ENCODE data around the gene SEC22C.
A peak's percentile ranks its signal among the peaks of the same experiment; 100 is the strongest.
"Not testable (repeated sequence)": the region's sequence is repeated elsewhere in the genome, so short reads cannot be mapped to it uniquely, and the experiment has no call there.

SEC22C gene

DNA sequence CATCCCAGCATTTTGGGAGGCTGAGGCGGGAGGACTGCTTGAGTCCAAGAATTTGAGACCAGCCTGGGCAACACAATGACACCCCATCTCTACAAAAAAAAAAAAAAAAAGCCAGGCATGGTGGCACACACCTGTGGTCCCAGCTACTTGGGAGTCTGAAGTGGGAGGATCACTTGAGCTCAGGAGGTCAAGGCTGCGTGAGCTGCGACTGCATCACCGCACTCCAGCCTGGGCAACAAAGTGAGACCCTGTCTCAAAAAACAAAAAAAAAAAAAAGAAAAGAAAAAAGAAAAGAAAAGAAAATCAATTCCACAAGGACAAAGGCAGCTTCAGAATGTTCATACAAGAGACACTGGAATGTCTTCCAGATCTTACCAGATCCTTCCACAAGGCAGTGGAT is 2.4 kb downstream of the SEC22C start:
- DNase-seq, result not testable (repeated sequence)

DNA sequence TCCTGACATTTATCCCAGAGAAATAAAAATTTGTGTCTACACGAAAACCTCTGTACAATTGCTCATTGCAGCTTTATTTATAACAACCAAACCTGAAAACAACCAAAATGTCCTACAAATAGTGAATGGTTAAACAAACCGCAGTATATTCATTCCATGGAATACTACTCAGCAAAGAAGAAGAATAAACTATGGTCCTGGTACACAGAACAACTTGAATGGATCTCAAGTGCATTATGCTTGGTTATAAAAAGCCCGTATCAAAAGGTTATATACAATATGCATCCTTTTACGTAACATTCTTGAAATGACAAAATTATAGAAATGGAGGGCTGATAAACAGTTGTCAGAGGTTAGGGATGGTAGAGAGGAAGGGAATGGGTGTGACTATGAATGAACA is 3.7 kb downstream of the SEC22C start:
- no peak for DNase-seq

DNA sequence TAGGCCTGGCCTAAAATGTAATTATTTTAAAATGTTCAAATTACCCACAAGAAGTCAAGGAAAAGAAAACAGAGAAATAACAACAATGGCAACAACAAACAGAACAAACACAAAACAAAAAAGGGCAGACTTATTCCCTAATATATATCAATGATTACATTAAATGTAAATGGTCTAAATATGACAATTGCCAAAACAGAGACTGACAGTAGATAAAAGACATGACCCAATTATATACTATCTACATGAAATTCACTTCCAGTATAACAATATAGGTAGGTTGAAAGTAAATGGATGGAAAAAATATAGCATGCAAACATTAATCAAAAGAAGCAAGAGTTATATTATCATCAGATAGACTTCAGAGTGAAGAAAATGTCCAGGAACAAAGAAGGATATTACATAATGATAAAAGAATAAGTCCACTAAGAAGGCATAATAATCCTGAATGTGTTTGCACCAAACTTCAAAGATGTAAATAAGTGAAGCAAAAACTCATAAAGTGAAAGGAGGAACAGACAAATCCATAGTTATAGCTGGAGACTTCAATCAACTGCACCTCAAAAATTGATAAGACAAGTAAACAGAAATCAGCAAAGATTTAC is 6.5 kb downstream of the SEC22C start:
- DNase-seq, result no peak

DNA sequence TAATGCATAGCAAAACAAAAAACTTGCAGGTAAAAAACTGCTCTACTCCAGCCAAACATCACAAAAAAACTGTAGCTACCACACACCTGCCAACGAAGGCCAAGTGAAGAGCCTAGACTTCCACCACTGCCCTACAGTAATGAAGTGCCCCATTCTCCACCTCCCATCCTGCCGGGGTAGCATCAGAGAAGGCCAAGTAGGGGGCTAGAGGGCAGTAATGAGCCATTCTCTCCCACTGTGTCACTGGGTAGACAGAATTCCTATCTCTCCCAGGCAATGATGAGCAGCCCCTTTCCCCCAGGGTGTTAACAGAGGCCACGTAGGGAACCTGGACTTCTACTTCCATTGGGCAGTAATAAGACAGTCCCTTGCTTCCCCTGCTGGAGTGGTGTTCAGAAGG is 9.5 kb downstream of the SEC22C start:
- DNase-seq, result no peak

DNA sequence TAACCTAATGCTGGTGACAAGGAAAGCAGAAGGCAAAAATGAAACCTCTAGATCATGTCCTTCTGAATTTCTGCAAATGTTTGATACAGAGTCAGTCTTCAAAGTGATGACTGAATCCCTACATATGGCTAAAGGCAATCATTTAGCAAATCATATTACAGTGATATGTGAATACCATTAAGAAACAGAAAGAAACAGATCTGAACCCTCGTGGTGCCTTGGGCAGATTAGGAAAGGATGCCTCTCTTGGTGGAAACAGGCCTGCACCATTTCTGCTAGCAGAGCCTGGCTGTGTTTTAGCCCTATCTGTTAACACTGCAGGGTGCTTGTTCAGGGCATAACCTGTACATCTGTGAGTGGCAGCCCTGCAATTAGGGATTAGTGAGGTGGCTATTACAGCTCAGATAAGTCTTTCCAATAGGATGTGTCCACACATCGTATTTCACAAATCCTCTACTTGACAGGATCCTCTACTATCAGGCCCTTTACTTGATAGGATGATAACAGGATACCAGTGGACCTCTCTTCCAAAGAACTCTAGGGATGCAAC is 12.1 kb downstream of the SEC22C start:
- DNase-seq, result no peak

DNA sequence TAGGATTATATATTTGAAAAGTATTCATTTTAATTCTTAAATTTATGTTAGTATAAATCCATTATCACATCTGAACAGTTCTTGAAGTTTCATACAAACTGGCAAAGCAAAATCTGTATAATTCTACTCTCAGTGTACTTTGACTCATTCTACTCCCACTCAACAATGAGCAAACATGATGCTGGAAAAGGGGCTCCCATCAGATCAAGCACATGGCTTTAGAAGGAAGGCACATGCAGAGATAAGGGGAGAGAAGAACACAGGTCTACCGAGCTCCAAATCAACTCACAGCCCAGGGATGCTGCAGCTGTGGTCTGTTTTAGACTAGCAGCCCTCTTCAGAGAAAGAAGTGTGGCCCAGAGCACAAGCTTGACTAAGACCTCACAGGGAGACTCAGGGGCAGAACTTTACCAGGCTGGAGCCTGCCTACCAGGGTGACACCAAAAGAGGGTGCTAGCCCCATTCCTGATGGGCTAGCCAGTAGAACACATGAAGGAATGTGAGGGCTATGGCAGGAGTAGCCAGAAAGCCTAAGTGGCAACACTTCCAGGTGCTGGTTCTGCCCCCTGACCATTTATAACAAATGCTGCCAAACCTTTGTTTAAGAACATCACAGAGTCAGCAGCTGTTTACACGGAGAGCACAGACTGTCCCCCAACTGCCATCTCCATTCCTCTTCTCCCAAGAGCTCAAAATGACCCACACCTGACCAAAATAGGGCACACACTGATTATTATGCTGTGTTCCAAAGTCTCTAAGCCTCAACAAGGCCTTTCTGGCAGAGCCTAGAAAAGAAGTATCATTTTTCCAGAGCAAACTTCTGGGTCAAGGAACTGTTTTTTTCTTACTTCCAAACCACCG is 19.5 kb downstream of the SEC22C start:
- DNase-seq, result no peak

DNA sequence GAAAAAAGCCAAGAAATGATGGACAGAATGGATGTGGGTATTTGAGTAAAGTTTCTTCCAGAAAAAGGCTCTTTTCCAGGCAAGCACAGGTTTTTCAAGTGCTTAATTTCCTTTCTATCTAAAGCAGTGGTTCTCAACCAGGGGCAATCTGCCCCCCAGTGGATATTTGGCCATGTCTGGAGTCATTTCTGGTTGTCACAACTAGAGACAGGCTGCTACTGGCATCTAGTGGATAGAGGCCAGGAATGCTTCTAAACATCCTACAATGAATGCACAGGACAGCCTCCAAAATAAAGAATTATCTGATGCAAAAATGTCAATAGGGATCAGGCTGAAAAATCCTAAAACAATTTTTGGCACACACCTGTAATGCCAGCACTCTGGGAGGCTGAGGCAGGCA is 23.9 kb downstream of the SEC22C start:
- DNase-seq, result peak; percentile 20

DNA sequence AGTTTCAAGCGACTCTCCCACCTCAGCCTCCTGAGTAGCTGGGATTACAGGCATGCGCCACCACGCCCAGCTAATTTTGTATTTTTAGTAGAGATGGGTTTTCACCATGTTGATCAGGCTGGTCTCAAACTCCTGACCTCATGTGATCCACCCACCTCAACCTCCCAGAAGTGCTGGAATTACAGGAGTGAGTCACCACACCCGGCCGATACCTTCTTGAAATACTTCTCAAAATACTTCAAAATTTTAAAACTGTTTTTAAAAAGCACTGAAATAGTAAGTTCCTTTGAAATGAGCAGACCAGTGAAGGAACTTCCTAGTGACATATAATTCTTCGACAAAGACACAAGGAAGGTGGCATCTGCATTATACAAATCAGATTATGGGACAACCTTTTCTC is 24.9 kb downstream of the SEC22C start:
- DNase-seq, result not testable (repeated sequence)

DNA sequence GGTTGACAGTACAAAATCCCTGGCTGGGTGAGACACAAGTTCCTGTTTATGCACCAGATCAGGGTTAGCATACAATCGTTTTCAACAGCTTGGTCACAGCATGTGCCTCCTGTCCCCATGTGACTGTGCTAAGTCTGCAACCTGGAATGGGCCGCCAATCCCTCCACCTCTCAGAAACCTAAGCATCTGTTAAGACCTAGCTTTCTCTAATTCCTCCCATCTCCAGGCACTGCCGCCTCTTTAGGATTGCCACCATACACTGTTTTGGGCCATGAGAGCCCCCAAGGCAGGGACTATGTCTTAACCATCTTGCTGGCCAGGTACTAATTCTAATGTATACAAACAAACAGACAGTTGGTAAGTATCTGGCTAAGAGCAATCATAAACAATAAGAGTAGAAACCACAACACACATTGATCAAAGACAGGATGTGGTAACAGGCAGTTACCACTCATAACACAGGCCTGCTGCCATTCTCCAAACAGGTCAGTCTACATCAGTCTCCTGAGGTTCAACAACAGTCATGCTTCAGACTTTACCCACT is 25.6 kb downstream of the SEC22C start:
- peak; percentile 84 for DNase-seq

DNA sequence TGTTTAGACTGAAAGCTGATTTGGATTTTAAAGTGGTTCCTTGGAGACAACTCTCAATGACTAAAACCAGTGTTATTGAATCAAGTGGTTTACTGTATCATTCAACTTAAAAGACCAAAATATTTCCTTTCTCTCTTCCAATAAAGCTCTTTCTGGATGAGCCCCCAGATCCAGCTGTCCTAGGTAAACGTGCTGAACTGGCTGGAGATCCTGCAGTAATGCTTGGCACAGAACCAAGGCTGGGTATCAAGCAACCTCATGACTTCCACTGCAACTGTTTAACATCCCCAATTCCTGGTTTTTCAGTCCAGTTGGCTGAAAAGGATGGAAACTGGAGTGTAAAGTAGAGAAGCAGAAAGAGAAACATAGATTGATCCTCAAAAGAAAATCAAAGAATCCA is 28.9 kb downstream of the SEC22C start:
- DNase-seq, result no peak

DNA sequence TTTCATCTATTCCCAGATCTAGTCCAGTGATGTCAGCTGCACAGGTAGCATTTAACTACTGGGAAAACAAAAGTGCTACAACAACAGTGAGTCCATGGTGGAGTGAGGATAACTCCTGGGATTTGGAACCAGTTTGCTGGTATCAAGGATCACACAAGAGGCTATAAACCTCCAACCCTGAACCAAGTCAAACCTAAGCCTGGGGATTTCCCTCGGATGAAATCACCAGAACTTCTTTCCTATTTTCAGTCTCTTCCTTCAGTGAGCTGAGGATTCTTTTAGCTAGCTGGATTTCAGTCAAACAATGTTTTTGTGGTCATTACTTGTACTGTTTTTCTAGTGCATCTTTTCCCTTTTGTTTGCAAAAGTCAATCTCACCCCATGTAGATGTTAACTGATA is 31.5 kb downstream of the SEC22C start:
- DNase-seq, result no peak

DNA sequence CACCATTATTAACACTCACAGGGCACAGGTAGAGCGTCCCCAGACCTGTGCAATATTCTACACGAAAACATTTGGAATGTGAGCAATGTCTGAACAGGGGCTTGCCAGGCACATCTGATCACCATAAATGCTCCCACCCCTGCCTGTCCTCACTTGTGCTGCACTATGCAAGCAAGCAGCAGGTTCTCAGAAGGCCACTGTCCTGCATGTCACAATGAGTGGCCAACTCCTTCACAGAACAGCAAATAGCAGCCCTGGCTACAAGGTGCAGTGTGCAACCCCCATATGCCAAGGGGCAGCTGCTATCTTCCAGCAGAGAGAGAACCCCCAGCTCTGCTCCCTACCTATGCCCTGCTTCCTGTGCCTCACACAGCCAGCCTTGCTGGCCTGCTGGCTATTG is 32.6 kb downstream of the SEC22C start:
- no peak for DNase-seq

DNA sequence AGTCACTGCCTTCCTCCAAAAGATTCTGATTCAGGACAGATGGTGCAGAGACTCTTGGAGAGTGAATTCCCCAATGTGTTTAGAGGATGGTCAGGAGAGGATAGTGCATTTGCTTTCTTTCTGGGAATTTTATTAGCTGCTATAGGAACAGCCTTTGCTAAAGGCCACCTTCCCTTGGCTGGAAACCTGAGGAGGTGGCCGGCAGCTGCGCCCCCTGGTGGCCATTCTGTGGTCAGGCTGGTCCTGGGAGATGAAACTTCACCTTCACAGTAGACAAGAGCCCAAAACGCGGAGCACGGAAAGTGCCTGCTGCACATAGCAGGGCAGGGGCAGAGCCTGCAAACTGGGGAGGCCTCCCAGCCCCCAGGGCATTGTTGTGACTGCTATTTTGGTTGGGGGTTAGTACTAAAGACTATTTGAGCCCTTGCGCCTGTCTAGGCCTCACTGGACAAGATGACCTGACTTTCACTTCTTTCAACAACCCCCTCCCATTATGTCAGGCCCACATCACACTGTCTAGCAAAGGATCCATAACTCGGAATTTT is 34.3 kb downstream of the SEC22C start:
- DNase-seq, result peak; percentile 54

DNA sequence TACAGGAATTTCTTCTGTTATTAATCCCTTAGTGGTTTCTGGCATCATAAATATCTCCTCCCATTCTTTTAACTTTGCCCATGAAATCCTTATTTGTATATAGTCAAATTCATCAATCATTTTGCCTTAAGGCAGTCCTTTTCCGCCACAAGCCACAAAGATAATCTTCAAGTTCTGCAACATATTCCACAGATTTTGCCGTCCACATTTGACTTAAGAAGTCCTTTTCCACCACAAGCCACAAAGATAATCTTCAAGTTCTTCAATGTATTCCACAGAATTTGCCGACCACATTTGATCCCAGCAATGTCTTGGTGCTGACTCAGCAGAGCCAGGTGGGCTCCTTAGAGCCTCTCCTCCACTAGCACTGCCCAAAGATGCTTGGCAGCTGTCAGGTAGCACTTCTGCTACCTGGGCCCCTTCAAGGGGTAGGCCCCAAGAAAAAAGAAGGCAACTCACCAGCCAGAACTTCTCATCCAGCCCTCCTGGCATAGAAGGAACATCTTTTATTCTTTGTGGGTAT is 35.0 kb downstream of the SEC22C start:
- no peak for DNase-seq

DNA sequence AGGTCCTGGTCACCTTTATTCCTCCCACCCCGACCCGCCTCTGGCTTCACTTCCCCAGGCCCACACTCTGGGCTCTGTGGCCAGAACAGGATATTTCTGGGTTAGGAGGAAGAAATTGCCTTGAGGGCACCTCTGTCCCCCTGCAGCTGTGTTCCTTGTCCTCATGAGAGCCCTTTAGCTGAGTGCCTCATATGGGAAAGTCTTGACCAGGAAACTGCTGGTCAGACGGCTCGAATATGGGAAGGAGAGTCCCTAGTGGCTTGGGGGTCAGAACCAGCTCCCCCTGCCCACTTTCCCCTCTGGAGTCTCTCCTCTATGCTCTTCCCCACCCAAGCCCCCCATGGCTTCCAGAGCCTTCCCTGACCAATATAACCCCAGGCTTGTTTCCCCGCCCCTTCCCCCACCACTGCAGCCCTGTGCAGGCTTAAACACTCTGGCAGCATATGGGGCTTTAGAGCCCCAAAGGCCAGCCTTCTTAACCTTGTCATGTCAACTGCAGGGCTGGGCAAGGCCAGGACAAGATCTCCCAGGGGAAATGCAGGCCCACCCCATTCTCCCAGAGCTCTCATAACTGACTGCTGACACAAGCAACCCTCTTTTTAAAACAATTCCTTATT is 36.4 kb downstream of the SEC22C start:
- no peak for DNase-seq

DNA sequence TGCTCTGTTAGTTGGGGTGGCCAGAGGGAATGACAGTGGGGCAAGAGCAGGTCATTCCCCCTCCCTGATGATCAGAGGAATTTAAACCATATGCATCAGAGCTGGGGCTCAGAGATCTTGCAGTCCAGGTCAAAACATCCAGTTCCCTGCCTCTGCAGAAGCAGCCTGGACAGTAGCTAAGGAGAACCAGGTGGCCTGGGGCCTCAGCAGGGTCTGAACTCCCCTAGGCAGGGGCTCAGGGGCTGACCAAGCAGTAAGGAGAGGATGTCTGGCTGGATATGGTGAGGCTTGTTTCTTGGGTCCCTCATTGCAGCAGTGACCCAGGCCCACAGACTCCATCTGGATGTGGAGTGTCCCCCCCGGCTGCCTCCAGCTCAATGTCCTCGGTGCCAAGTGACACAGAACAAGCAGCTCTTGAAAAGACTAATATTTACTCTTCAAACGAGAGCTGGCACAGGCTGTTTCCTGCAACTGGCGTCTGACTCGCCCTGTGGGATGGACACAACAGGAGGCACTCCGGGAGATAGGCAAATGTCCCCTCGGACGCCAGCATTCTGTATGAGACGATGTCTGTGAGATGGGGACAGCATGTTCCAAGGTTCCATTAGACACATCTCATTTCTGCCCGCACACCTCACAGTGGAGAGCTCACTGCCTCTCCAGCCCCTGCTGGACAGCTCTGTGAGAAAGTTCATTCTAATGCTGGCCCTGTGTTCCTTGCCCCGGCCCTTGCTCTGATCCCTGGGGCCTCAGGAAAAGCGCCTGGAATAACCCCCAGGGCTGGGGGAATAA is 37.1 kb downstream of the SEC22C start:
- no peak for DNase-seq

DNA sequence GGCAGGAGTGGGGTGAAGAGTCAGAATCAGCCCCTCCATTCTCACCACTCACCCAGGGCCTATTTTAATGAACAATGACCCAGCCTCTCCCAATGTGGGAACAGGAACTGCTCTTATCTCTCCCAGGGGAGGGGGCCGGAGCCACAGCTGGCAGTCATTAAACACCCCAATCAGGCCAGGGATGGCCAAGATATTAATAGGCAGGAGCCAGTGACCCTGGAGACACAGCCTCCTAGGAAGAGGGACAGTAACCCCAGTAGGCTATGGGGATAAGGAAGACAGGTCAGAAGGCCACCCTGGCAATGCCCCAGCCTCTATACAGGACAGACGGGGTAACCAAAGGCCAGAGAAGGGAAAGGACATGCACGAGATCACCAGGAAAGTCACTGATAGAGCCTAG is 40.7 kb downstream of the SEC22C start:
- DNase-seq, result no peak

DNA sequence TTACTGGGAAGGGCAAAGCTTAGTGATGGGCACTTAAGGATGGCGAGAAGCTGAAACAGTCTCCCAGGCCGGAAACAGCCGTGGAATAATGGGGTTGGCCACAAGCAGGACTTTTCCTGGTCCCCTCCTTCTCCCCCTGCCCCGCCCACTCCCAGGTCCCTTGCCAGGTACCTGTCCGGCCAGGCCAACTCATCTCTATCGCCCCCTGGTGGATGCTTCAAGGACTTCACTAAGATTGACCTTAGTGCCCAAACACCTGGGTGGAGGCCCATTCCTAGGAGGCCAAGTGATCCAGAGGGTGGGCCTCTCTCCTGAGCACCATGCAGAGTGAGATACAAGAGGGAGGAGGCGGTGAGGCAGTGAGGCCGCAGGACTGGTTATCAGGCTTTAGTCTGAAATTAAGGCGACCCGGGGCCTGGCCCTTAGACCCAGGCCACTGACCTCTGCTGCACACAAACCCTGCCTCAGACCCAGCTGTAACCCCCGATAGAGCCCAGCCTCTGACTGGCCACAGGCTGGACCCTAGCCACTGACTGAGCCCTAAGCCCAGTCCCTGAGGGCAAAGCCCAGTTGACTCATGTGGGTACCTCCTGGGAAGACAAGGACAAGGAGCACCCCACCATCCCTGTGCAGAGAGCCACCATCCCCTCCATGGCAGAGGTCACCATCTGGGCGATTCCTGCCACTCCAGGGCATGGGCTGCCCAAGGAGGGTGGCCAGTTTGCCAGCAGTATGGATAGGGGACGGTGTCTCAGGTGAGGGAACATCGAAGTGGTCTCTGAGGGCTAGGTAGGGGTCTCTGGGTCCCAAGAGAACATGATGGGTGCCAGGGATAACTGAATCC is 41.7 kb downstream of the SEC22C start:
- peak; percentile 65 for DNase-seq

DNA sequence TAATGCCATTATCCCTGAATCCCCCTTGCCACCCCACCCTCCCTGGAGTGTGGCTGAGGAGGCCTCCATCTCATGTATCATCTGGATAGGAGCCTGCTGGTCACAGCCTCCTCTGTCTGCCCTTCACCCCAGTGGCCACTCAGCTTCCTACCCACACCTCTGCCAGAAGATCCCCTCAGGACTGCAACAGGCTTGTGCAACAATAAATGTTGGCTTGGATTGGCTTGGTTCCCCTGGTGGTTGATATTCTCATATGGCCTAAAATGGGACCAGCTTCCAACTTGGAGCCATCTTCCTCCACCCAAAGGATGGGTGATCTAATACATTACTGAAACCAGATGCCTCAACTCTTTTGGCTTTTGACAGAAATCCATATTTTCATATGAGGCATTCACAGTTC is 44.4 kb downstream of the SEC22C start:
- DNase-seq, result no peak

DNA sequence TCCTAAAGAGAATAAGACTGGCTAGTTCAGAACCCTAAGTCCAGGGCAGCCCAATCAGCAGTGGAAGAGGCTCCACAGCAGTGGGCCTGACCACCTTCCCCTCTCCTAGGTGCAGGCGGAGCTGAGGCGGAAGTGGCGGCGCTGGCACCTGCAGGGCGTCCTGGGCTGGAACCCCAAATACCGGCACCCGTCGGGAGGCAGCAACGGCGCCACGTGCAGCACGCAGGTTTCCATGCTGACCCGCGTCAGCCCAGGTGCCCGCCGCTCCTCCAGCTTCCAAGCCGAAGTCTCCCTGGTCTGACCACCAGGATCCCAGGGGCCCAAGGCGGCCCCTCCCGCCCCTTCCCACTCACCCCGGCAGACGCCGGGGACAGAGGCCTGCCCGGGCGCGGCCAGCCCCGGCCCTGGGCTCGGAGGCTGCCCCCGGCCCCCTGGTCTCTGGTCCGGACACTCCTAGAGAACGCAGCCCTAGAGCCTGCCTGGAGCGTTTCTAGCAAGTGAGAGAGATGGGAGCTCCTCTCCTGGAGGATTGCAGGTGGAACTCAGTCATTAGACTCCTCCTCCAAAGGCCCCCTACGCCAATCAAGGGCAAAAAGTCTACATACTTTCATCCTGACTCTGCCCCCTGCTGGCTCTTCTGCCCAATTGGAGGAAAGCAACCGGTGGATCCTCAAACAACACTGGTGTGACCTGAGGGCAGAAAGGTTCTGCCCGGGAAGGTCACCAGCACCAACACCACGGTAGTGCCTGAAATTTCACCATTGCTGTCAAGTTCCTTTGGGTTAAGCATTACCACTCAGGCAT is 45.6 kb downstream of the SEC22C start:
- DNase-seq, result peak; percentile 28

Measured in activated CD4-positive, alpha-beta T cell treated with anti-CD3 and anti-CD28 coated beads, Interleukin-2, amount 50 U/mL, for 16 hours (primary cell).